Neural progenitor cell (in vitro differentiated cells): ENCODE results near the gene BATF2.

Source experiments
- CTCF ChIP-seq: fragments of 200-600 bp; sonication (generic); IDR thresholded peaks from 2 replicates; pipeline ENCODE4 v1.5.1; 2017; ENCODE audit warnings: antibody characterized with exemption, mild to moderate bottlenecking
- EZH2 ChIP-seq: fragments of 200-600 bp; sonication (generic); IDR thresholded peaks from 2 replicates; pipeline ENCODE4 v1.6.1; 2017; ENCODE audit warnings: antibody characterized with exemption, mild to moderate bottlenecking, moderate library complexity
- EZH2phosphoT487 ChIP-seq: fragments of 200-600 bp; sonication (generic); IDR thresholded peaks from 2 replicates; pipeline ENCODE4 v1.6.1; 2017; ENCODE audit warnings: antibody characterized with exemption

- TF ChIP-seq CTCF (no peak), EZH2 (no peak), EZH2phosphoT487 (no peak)
Observed at GRCh38 chr11:64976651-64977050, 20.1 kb downstream of the BATF2 start.
